ENCODE measurements around the gene SYNRG.
"Not testable (repeated sequence)": the region's sequence is repeated elsewhere in the genome, so short reads cannot be mapped to it uniquely, and the experiment has no call there.

SYNRG gene, protein sequence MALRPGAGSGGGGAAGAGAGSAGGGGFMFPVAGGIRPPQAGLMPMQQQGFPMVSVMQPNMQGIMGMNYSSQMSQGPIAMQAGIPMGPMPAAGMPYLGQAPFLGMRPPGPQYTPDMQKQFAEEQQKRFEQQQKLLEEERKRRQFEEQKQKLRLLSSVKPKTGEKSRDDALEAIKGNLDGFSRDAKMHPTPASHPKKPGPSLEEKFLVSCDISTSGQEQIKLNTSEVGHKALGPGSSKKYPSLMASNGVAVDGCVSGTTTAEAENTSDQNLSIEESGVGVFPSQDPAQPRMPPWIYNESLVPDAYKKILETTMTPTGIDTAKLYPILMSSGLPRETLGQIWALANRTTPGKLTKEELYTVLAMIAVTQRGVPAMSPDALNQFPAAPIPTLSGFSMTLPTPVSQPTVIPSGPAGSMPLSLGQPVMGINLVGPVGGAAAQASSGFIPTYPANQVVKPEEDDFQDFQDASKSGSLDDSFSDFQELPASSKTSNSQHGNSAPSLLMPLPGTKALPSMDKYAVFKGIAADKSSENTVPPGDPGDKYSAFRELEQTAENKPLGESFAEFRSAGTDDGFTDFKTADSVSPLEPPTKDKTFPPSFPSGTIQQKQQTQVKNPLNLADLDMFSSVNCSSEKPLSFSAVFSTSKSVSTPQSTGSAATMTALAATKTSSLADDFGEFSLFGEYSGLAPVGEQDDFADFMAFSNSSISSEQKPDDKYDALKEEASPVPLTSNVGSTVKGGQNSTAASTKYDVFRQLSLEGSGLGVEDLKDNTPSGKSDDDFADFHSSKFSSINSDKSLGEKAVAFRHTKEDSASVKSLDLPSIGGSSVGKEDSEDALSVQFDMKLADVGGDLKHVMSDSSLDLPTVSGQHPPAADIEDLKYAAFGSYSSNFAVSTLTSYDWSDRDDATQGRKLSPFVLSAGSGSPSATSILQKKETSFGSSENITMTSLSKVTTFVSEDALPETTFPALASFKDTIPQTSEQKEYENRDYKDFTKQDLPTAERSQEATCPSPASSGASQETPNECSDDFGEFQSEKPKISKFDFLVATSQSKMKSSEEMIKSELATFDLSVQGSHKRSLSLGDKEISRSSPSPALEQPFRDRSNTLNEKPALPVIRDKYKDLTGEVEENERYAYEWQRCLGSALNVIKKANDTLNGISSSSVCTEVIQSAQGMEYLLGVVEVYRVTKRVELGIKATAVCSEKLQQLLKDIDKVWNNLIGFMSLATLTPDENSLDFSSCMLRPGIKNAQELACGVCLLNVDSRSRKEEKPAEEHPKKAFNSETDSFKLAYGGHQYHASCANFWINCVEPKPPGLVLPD (N-terminal part only)

DNA sequence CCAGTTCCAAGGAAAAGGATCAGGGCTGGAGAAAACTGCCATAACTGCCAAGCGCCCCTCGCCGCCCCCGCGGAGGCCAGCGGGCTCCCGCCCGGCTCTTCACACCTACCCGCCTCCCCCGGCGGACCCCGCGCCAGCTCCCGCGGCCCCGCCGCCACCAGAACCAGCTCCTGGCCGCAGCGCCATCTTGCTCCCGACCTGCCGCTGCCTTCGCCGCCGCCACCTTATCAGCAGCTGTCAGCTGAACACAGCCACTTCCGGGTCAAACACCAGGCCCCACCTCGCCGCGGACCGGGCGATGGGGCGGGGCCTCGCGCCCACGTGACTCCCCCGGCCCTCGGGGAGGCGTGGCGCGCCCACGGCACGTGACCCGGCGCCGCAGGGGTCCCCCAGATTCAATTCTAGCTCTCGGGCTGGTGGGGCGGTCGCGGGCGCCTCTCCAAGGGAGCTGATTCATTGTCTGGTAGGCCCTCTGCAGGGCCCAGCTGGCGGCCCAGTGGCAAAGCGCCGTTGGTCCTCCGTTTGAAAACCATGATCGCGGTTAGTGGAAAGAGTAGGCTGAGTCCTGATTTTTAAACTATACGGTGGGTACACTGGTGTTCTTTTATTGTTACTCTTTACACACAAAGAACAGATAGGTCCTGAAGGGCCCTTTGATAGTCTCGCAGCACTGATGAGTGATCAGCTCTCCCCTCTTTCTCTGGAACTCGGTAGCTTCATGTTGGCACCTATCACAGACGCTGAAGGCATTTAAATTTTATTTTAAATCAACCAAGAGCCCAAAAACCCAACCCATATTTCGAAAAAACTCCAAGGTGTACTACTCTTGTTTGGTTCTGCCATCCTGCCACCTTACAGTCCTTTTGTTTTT, at the start of gene SYNRG:
Gene SYNRG (minus strand): TSS at position 249 of the 871 bp plus-strand sequence. CDS start 63 bp downstream, at position 186.
- peak; percentile 94 for DNase-seq

DNA sequence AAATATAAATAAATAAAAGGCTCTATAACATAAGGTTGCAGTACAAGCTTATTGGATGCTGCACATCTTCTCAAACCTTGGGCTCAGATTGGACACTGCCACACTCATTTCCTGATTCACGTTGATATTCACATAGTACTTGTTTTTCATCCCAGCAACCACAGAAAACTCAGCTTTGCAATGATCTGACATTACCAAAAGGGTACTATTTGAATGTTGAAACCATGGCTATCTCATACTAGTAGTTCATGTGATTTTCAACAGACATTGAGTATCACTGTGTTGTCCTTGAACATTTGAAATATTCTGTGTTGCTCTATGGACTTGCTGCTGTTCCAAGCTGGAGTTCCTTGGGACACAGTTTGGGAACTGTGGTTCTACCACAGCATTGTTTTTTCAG, 48.0 kb upstream of the SYNRG start:
- no peak for DNase-seq

DNA sequence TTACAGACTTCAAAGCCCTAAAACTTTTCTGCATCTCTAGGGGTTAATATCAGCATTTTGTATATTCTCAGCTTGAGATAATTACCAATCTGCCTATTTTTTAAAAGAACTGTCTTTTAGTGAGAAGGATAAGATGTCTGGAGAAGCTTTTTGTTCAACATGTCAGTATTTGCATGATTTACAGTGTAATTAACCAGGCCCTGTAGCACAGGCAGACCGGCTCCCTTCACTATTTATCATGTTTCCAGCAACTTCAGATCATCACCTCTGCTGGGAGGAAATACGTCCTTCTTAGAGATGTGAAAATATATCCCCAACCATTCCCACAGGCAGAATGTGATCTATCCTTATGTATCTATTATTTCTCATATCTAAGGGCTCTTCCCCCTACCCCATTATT, 42.6 kb upstream of the SYNRG start:
- DNase-seq: no peak

DNA sequence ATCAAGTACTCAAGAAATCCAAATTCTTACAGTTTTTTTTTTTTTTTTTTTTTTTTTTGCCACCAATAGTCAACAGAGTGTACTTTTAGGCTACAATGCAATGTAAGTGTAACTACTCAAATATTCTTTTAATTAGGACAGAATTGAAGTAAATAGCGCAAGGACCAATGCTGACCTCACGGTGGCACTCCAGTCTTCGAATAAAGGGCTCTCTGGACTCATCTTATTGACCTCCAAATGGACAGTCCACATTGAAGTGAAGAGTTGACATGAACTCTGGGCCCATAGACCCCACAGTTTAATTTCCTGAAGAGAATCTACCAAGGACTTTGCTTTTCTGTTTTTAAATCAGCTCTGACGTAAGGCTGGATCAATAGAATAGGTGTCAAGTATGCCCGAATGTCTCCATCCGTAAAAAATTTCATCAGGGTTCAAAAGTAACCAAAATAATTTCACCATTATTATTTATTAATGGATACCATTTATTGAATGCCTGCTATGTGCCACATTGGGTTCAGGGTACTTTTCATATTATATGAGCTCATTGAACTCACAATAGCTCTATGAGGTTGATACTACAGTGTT, 41.3 kb upstream of the SYNRG start:
- DNase-seq: no peak

DNA sequence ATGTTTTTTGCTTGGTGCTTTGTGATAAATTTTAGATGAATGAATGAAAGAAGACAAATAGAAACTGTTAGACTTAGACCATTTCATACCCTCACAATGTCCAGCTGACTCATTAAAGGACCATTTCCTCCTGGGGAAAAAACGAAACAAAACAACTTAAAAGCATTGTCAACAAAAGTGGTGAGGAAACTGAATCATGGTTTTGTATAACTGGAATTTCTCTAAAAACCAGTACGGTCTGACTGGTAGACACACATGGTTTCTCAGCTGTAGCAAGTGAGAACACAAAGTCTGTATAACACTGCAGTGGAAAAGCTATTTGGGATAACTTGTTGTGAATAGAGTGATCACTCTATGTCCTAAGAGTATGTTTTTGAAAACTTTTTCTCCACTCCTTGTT, 39.3 kb upstream of the SYNRG start:
- no peak for DNase-seq

DNA sequence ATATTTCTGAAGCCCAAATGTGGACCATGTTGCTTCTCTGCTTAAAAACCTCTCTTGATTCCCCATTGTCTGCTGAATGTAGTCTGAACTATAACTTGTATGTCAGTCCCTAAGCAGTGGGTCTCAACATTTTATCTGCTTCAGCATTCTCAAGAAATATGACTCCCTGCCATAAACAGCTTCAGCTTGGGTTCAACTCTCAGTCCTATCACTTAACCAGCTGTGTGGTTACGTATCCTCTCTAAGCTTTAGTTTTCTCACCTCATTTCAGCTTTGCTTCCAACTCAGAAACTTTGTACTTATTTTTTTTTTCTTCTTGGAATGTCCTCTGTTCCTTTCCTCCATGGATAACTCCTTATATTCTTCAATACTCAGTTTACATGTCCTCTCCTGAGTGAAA, 38.6 kb upstream of the SYNRG start:
- no peak for DNase-seq

DNA sequence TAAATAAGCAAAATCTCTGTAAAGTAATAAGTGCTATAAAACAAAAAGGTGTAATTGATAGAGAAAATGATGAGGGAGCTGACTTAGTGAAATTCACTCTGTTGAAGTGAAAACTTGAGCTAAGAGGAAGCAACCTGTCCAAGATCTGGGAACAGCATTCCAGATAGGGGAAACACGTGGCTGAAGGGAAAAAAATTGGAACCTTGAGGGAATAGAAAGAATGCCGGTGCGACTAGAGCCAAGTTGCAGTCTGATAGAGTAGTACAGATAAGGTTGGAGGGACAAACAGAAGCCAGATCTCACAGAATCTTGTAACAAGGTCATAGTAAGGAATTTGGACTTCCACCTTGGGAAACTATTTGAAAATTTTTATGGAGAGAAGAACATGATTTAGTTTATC, 34.7 kb upstream of the SYNRG start:
- no peak for DNase-seq

DNA sequence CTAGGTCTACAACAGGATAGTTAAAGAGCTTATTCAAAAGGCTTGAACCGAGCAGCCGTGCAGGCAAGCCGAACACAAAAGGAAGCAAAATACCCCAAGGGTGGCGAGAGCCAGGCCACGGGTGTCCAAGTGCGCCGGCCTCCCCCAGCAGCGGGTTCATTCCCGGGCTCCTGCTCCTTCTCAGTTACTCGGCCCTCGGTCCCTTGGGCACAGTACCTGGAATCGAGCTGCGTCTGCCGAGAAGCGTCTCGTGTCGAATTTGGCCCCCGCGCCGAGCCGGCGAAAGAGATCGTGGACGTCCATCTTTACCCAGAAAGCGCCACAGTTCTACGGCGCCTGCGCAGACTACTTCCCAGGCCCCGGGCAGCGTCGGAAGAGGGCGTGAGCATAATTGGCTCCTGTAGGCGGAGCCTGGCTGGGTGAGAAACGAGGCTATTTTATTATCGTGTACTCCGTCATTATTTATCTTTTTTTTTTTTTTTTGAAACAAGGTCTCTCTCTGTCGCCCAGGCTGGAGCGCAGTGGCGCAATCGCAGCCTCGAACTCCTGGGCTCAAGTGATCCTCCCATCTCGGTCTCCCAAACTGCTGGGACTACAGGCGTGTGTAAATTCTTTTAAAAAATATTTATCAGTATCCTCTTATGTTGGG, 34.0 kb upstream of the SYNRG start, which contains the start of gene DDX52:
Gene DDX52 (minus strand): TSS at position 329 of the 649 bp plus-strand sequence. CDS start 26 bp downstream, at position 303.
- DNase-seq: peak; percentile 91

DNA sequence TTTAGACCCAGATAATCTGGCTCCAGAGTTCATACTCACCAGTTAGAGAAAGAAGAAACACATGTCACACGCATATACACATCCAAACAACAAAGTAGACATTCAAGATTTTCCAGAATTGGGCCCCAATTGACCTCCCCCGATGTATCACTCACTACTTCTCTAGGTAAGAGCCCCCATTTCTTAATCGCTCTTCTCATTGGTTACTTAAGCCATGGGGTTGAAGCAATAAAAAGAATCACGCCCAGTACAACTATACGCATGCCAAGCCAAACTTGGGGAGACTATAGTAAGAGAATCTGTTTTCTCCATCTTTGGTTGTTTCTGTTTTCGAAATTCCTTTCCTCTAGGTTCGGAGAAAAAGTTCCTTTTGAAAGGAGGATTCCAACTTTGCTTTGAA, 33.5 kb upstream of the SYNRG start:
- no peak for DNase-seq

DNA sequence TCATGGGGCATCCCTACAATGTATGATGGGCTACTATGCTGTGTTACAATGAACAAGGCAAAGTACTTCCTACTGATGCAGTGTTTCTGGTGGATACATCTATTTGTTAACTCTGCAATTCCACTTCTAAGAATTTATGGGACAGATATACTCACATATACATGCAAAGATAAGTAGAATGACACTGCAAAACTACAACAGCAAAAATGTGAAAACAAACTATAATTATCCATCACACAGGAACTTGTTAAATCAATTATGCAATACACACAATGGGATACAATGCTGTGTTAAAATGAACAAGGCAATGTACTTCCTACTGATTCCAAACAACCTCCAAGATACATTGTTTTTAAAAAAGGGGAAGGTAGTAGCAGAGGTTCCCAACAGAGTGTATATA, 30.8 kb upstream of the SYNRG start:
- DNase-seq: no peak

DNA sequence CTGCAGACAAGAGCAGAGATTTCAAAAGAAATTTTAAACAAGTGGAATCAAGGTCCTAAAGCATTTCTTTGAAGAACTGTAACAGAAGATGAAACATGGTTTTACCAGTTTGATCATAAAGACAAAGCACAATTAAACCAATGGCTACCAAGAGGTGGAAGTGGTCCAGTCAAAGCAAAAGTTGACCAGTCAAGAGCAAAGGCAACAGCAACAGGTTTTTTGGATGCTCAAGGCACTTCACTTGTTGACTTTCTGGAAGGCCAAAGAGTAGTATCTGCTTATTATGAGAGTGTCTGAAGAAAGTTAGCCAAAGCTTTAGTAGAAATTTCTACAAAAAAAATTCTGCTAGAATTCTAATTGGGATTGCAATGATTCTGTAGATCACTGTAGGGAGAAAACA, 28.7 kb upstream of the SYNRG start:
- no peak for DNase-seq

DNA sequence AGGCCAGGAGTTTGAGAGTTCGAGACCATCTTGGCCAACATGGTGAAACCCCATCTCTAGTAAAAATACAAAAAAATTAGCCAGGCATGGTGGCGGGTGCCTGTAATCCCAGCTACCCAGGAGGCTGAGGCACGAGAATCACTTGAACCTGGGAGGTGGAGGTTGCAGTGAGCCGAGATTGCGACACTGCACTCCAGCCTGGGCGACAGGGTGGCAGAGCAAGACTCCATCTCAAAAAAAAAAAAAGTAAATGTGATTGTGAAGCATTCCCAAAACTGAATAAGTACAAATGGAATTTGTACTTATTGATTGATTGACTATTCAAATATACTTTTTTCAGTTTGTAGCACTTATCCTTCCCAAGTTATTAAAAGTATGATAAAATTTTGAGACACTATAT, 7.2 kb upstream of the SYNRG start:
- DNase-seq: not testable (repeated sequence)

DNA sequence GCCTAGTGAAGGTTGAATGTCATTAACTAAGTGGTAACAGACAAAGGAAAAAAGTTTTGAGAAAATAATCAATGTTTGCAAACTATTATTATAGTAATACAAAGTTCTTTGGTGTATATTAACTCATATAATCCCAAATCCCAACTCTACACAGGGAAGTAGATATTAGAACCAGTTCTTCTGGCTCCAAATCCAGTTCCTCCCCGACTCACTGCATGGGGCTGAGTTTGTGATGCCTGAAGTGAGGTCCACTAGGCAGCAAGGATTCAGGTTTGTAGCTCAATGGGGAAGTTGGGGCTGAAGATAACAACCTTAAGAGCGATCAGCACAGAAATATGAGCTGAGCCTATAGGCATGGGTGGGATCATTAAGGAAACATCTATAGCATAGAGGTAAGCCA, 5.6 kb upstream of the SYNRG start:
- no peak for DNase-seq

DNA sequence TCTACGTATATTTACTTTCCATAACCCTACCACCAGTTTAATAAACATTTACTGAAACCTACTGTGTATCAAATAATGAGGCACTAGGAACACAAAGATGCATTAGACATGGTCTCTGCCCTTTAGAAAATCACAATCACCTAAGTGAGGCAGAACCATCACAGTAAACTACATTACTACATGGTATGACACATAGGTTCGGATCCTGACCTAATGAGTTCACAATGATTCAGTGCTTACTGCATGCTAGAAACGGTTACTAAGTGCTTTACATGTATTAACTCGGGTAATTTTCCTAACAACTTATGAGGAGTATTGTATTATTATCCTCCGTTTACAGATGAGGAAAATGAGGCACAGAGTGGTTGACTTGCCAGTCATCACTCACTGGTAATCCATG, 5.2 kb upstream of the SYNRG start:
- DNase-seq: no peak

DNA sequence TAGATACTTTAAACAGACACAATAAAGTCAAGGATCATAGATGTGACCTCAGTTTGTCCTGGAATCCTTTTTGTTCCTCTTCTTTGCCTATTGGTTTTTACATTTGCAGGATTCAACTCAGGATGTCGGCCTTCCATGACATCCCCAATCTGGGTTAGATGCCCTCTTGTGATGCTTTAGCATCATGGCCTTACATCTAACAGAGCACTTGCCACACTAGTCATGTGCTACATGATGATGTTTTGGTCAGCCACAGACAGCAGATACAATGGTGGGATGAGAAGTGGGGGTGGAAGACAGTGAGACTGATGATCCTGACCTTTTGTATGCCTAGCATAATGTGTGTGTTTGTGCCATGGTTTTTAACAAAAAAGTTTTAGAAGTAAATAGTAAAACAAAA, 1.8 kb upstream of the SYNRG start:
- no peak for DNase-seq

DNA sequence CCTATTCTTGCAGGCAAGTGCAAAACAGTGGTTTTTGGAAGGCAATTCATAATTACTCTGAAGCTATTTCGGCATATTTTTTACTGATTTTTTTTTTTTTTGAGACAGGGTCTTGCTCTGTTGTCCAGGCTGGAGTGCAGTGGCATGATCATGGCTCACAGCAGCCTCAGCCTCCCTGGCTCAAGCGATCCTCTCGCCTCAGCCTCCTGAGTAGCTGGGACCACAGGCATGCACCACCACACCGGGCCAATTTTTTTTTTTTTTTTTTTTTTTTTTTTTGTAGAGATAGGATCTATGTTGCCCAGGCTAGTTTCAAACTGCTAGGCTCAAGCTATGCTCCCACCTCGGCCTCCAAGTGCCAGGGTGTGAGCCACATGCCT, 813 bp upstream of the SYNRG start:
- not testable (repeated sequence) for DNase-seq

DNA sequence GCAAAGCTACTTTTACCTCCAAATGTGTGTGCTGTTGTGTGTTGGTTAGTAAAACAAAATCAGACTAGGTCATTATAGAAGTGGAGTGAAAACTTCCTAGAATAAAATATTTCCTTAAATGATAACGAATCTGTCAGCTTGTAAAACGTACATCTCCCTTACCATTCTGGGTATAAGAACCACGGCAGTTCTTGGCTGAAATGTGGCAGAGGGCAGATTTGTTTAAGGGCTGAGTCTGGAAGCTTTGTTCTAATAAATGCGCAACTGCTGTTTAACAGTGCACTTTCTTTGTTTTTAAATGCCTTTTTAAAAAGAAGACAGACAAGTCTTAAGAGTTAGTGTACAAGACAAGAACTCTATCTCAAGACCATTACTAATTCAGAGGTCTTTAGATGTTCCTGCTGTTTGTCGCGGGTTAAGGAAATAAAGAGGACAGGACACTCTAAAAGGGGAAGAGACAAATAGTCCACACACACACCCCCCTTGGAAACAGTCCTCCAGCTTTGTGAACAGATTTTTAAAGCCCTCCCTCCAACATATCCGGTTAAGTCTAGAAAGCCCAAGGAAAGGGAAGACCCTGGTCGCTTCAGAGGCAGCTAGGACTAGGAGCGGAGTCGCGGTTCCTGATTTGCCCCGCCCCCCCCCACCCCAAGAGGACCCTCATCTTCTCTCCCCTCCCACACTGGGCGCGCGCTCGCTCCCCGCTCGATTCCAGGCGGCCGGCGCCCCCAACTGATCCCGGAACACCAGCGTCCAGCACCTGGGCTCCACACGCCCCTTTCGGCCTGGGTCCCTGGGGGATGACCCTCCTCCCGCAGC, 658 bp downstream of the SYNRG start:
- no peak for DNase-seq

DNA sequence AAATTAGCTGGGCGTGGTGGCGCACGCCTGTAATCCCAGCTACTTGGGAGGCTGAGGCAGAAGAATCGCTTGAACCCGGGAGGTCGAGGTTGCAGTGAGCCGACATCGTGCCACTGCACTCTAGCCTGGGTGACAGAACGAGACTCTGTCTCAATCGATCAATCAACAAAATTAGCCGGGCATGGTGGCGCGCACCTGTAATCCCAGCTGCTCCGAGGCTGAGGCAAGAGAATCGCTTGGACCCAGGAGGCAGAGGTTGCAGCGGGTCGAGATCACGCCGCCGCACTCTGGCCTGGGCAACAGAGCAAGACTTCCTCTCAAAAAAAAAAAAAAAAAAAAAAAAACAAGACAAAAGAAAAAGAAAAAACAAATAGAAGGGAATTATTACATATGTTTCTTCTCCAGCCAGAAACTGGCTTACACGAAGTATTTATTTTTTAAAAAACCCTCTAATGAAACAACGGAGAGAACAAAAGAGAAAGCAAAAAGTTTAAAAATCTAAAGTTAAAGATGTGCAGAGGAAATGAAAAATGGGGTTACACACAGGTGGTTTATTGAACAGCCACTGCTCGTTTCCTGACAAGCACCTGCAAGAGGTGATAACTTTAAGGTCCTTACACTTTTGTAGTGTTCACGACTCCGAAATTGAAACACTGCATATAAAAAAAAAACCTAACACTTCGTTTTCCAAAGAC, 1.4 kb downstream of the SYNRG start:
- DNase-seq: peak; percentile 26

DNA sequence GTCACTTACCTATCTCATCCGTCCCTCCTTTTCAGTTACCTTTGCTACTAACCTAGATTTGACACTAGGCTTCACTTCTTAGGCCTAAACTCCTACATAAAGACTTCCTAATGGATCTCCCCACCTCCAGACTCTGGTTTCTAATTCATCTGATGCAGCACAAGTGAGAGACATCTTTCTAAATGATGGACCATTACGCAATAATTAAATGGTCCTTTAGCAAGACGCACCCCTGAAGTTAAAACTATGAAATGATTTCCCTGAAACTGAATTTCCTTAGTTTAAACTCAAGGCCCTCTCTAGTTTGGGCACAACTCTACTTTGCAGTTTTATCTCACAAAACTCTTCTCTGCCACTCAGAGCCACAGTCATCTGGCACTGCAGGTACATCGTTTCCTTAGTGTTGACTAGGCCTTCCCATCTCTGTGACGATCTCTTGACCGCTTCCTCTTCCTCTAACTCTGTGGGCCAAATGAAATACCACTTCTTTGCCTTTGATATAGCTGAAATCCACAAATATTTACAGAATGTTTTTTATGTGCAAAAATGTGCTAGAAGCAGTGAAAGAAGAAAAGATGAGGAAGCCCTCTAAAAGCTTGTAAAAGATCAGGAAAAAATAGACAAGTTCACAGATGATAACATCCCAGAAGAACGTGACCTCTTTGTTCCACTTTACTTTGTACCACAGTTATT, 3.3 kb downstream of the SYNRG start:
- DNase-seq: peak; percentile 53
